ENCODE measurements around the gene ADCY2.

The ADCY2 gene

GRCh38 chr5:7388553-7388952, 7.4 kb upstream of the ADCY2 start:
- H4K20me1 ChIP-seq (ENCODE audit: control insufficient read depth, insufficient read depth, low read depth, low read length), result no peaks in the 10 kb centered on the region
- H3F3A ChIP-seq (ENCODE audit: control insufficient read depth, insufficient read depth), result no peaks in the 10 kb centered on the region
- no peak for TF ChIP-seq CTCF (IDR thresholded peaks at IDR 0.05; ENCODE audit: low read depth, low read length, poor library complexity, severe bottlenecking)
- H3K27ac ChIP-seq (ENCODE audit: low read depth, low read length), result no peak overlapping the region
- no peaks in the 10 kb centered on the region for H3K9me3 ChIP-seq (ENCODE audit: control insufficient read depth, insufficient read depth, low read length)
- no peak overlapping the region for H3K4me2 ChIP-seq (ENCODE audit: low read length)
- H3K36me3 ChIP-seq (ENCODE audit: control insufficient read depth, low read length), result no peaks in the 10 kb centered on the region
- H3K4me3 ChIP-seq (ENCODE audit: low read length), result no peak overlapping the region
- no peaks in the 10 kb centered on the region for H3K27me3 ChIP-seq (ENCODE audit: control insufficient read depth, low read length)
- H3K9me2 ChIP-seq (replicated peaks; ENCODE audit: control insufficient read depth, low read length), result no peaks in the 10 kb centered on the region
- H3K4me1 ChIP-seq (ENCODE audit: control insufficient read depth, low read length), result no peaks in the 10 kb centered on the region
- H3K79me2 ChIP-seq (ENCODE audit: control insufficient read depth, low read length), result no peaks in the 10 kb centered on the region

- TF ChIP-seq CTCF (IDR thresholded peaks at IDR 0.05; ENCODE audit: low read depth, low read length, poor library complexity, severe bottlenecking) (no peak), EZH2phosphoT487 (IDR thresholded peaks at IDR 0.05; ENCODE audit: borderline replicate concordance, low read length) (no peak)
- Histone ChIP-seq H3K4me1 (ENCODE audit: control insufficient read depth, low read length) (no peaks in the 10 kb centered on the region), H3K9me2 (replicated peaks; ENCODE audit: control insufficient read depth, low read length) (no peaks in the 10 kb centered on the region), H3K27me3 (ENCODE audit: control insufficient read depth, low read length) (no peaks in the 10 kb centered on the region), H3K79me2 (ENCODE audit: control insufficient read depth, low read length) (no peaks in the 10 kb centered on the region), H3K36me3 (ENCODE audit: control insufficient read depth, low read length) (no peaks in the 10 kb centered on the region), H3K4me3 (ENCODE audit: low read length) (no peak overlapping the region), H3K4me2 (ENCODE audit: low read length) (no peak overlapping the region), H3K27ac (ENCODE audit: low read depth, low read length) (no peak overlapping the region), H3K9me3 (ENCODE audit: control insufficient read depth, insufficient read depth, low read length) (peaks cover 7% of the 10 kb centered on the region; the same call in 1 of the 2 replicates), H3F3A (ENCODE audit: control insufficient read depth, insufficient read depth) (no peaks in the 10 kb centered on the region), H4K20me1 (ENCODE audit: control insufficient read depth, insufficient read depth, low read depth, low read length) (no peaks in the 10 kb centered on the region)
These were observed 4.7 kb upstream of the ADCY2 start for GRCh38 chr5:7391215-7391614.

GRCh38 chr5:7391814-7392692, 3.9 kb upstream of the ADCY2 start:
- no peaks in the 10 kb centered on the region for H3K36me3 ChIP-seq (ENCODE audit: control insufficient read depth, low read length)
- no peak overlapping the region for H3K4me3 ChIP-seq (ENCODE audit: low read length)
- no peaks in the 10 kb centered on the region for H3K4me1 ChIP-seq (ENCODE audit: control insufficient read depth, low read length)
- H3F3A ChIP-seq (ENCODE audit: control insufficient read depth, insufficient read depth), result no peaks in the 10 kb centered on the region
- no peak overlapping the region for H3K4me2 ChIP-seq (ENCODE audit: low read length)
- no peak overlapping the region for H3K27ac ChIP-seq (ENCODE audit: low read depth, low read length)
- no peaks in the 10 kb centered on the region for H3K27me3 ChIP-seq (ENCODE audit: control insufficient read depth, low read length)
- no peaks in the 10 kb centered on the region for H4K20me1 ChIP-seq (ENCODE audit: control insufficient read depth, insufficient read depth, low read depth, low read length)
- peaks cover 7% of the 10 kb centered on the region; the same call in 1 of the 2 replicates for H3K9me3 ChIP-seq (ENCODE audit: control insufficient read depth, insufficient read depth, low read length)
- H3K9me2 ChIP-seq (replicated peaks; ENCODE audit: control insufficient read depth, low read length), result no peaks in the 10 kb centered on the region
- TF ChIP-seq EZH2phosphoT487 (IDR thresholded peaks at IDR 0.05; ENCODE audit: borderline replicate concordance, low read length), result no peak
- TF ChIP-seq CTCF (IDR thresholded peaks at IDR 0.05; ENCODE audit: low read depth, low read length, poor library complexity, severe bottlenecking), result peak; percentile 41
- H3K79me2 ChIP-seq (ENCODE audit: control insufficient read depth, low read length), result no peaks in the 10 kb centered on the region

Measured in DOHH2 (cell line).